OCI-LY3 (cell line): ENCODE results near the gene MAFB.

ENCODE experiments used
- H2AFZ ChIP-seq: fragments of 200-600, 300-600 bp; shearing (Covaris generic); 2 replicates; pipeline ENCODE4 v1.6.0; 2014; ENCODE audit warnings: antibody characterized with exemption, low read depth, low read length
- H3K27ac ChIP-seq: fragments of 200-600, 300-600 bp; sonication (generic); 2 replicates; pipeline ENCODE4 v1.5.1; 2014; ENCODE audit warnings: mild to moderate bottlenecking, low read length, moderate library complexity, mixed read lengths
- H3K27me3 ChIP-seq: fragments of 200-600, 300-600 bp; sonication (generic); 2 replicates; pipeline ENCODE4 v1.6.1; 2014; ENCODE audit warnings: low read depth, low read length, mixed read lengths
- H3K36me3 ChIP-seq: fragments of 200-600, 300-600 bp; sonication (generic); replicated peaks from 2 replicates; pipeline ENCODE3; 2014; ENCODE audit warnings: low read depth, low read length, mixed read lengths
- H3K4me1 ChIP-seq: fragments of 300-600, 200-600 bp; sonication (generic); 2 replicates; pipeline ENCODE4 v1.6.1; 2014; ENCODE audit warnings: low read length, mixed read lengths
- H3K4me2 ChIP-seq: fragments of 200-600, 300-600 bp; sonication (generic); 2 replicates; pipeline ENCODE4 v1.6.1; 2014; ENCODE audit warnings: low read length, mixed read lengths
- H3K4me3 ChIP-seq: fragments of 300-600, 200-600 bp; sonication (generic); 2 replicates; pipeline ENCODE4 v1.5.1; 2014; ENCODE audit warnings: antibody characterized with exemption, mild to moderate bottlenecking, low read length, moderate library complexity
- H3K79me2 ChIP-seq: fragments of 300-600, 200-600 bp; shearing (Covaris generic); 2 replicates; pipeline ENCODE4 v1.6.1; 2014; ENCODE audit warnings: mild to moderate bottlenecking, low read length, mixed read lengths
- H3K9ac ChIP-seq: fragments of 300-600, 200-600 bp; shearing (Covaris generic); 2 replicates; pipeline ENCODE4 v1.6.0; 2014; ENCODE audit warnings: mild to moderate bottlenecking, low read length, moderate library complexity
- H3K9me3 ChIP-seq: fragments of 200-600, 300-600 bp; shearing (Covaris generic); 2 replicates; pipeline ENCODE4 v1.6.1; 2014; ENCODE audit warnings: low read length, mixed read lengths; ENCODE audit not compliant: insufficient read depth
- H4K20me1 ChIP-seq: fragments of 200-600, 300-600 bp; sonication (generic); 2 replicates; pipeline ENCODE4 v1.6.1; 2016; ENCODE audit warnings: low read length, mixed read lengths; ENCODE audit not compliant: insufficient read depth
- EZH2phosphoT487 ChIP-seq: fragments of 200-600 bp; shearing (Covaris generic); IDR thresholded peaks from 2 replicates; pipeline ENCODE4 v1.6.1; 2018; ENCODE audit warnings: antibody characterized with exemption, mixed run types, low read depth
- TF ChIP-seq, protein P1 (sequence below): fragments of 200-600, 300-600 bp; sonication (generic); IDR thresholded peaks from 2 replicates; pipeline ENCODE4 v1.5.1; 2014; ENCODE audit warnings: antibody characterized with exemption, low read length, low read depth

The MAFB gene

DNA sequence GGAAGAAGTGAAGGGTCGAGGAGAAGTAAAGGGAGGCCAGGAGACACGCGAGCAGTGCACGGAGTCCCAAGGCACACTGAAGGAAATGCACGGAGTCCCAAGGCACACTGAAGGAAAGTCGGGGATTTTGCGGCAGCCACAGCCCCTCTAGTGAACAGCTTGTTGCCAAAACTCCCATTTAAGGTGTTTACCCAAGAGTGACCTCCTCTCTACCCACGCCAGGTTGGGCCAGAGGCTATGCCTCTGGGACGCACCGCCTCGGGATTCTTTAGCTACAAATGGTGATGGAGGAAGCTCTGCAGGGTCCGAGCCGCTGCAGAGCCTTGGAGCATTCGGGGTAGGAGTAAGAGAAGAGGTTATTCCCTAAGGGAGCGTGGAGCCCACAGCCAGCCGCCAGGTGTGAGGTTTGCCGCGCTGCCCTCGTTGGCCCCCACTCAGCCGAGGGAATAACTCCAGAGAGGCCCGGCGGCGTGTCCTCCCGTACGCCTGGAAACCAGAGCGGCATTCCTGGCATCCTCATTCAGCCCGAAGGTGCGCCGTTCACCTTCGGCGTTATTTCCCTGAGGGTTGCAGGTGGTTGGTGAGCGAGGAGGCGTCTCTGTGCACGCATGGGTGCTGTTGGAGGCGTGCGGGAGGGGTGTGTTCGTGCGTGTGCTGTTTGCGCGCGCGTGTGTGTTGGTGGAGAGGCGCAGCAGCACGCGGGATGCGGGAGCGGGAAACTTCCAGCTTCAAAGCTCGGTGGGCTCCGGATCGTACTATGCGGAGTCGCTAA lies 3.4 kb upstream of the MAFB start:
- Histone ChIP-seq H3K79me2 (no peaks in the 10 kb centered on the region), H3K36me3 (no peaks in the 10 kb centered on the region), H3K4me3 (no peak overlapping the region), H3K9me3 (no peaks in the 10 kb centered on the region), H2AFZ (no peak overlapping the region), H3K27me3 (peaks cover 34% of the 10 kb centered on the region), H3K27ac (no peak overlapping the region), H4K20me1 (no peaks in the 10 kb centered on the region), H3K4me1 (no peaks in the 10 kb centered on the region), H3K4me2 (no peak overlapping the region), H3K9ac (no peak overlapping the region)
- no peak for TF ChIP-seq EZH2phosphoT487
- TF ChIP-seq, protein P1, sequence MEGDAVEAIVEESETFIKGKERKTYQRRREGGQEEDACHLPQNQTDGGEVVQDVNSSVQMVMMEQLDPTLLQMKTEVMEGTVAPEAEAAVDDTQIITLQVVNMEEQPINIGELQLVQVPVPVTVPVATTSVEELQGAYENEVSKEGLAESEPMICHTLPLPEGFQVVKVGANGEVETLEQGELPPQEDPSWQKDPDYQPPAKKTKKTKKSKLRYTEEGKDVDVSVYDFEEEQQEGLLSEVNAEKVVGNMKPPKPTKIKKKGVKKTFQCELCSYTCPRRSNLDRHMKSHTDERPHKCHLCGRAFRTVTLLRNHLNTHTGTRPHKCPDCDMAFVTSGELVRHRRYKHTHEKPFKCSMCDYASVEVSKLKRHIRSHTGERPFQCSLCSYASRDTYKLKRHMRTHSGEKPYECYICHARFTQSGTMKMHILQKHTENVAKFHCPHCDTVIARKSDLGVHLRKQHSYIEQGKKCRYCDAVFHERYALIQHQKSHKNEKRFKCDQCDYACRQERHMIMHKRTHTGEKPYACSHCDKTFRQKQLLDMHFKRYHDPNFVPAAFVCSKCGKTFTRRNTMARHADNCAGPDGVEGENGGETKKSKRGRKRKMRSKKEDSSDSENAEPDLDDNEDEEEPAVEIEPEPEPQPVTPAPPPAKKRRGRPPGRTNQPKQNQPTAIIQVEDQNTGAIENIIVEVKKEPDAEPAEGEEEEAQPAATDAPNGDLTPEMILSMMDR, result no peak

DNA sequence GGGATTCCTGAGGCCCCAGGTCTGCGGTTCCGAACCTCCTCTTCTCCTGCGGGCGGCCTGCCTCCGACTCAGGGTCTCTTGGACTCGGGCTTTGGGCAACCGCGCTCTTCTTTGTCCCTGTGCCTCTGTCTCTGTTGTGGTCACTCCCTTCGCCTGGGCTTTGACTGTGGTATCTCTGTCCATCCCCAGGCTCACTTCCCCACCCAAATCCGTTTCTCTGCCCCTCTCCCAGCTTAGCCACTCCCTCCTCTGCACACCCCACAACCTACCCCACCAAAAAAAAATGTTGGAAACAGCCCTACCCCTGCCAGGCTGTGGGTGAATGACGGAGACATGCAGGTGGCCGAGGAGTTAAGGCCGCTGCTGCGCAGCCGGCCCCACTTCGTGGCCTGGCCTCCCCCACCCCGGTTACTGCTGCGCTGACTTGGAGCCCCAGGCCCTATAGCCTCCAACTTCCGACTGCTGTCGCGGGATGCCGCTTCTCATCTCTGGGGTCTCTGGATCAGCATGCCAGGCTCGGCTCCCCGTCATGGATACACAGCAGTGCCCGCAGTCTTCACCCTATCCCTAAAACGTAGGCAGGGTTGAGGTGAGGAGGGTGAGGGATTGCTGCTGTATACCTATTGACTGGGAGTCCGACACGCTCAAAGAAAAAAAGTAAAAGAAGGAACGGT lies 2.7 kb upstream of the MAFB start:
- Histone ChIP-seq H3K27ac (no peak overlapping the region), H4K20me1 (no peaks in the 10 kb centered on the region), H3K36me3 (no peaks in the 10 kb centered on the region), H3K9ac (no peak overlapping the region), H3K27me3 (peaks cover 27% of the 10 kb centered on the region), H3K4me3 (no peak overlapping the region), H3K4me2 (no peak overlapping the region), H3K4me1 (no peaks in the 10 kb centered on the region), H3K79me2 (no peaks in the 10 kb centered on the region), H2AFZ (no peak overlapping the region), H3K9me3 (no peaks in the 10 kb centered on the region)
- no peak for TF ChIP-seq EZH2phosphoT487
- TF ChIP-seq, protein P1, result no peak

DNA sequence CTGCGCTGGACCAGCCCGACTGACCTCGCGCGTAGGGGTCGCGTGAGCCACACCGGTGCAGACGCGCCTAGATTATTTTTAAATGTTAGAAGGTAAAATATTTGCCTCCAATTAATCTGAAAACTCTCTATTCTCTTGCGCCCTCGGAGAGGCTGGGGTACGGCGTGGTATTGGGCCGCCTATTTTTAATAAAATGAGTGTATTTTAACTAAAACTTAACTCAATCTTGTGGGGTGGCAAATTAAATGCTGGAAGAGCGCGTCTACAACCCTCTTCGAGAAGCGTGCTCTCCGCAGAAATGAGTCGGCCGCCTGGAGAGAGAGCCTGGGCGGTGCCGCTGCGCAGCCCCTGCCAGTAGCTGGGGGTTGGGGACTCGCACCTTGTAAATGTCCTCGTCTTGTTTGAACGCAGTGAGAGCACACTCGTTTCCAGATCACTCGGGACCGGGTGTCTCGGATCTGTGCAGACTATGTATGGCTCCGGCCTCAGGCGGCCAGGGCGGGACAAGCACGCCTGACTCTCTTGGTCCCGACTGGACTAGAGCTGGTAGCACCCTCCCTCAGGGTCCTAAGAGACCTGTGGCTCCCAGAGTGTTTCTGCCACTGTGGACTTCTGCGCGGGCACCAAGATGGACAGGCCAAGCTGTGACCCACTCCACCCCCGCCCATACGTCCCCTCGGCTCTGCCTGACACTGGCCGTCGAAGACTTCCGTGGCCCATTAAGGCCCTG lies 2.0 kb upstream of the MAFB start:
- TF ChIP-seq, protein P1, result no peak
- no peak for TF ChIP-seq EZH2phosphoT487
- Histone ChIP-seq H3K9ac (no peak overlapping the region), H2AFZ (no peak overlapping the region), H3K9me3 (no peaks in the 10 kb centered on the region), H3K4me1 (no peaks in the 10 kb centered on the region), H3K27ac (no peak overlapping the region), H3K27me3 (peaks cover 21% of the 10 kb centered on the region), H3K36me3 (no peaks in the 10 kb centered on the region), H3K4me3 (no peak overlapping the region), H4K20me1 (no peaks in the 10 kb centered on the region), H3K4me2 (no peak overlapping the region), H3K79me2 (no peaks in the 10 kb centered on the region)
